SH-SY5Y (cell line): Measurements from ENCODE around the gene SCG3.

Experiments
- GATA2 ChIP-seq: IDR thresholded peaks from 2 replicates; pipeline ENCODE4 v1.6.1; 2011; ENCODE audit warnings: mild to moderate bottlenecking, low read depth, low read length
- GATA3 ChIP-seq: IDR thresholded peaks from 2 replicates; pipeline ENCODE4 v1.6.1; 2011; ENCODE audit warnings: low read depth, mild to moderate bottlenecking, low read length, moderate library complexity

- TF ChIP-seq GATA3, result no peak
- no peak for TF ChIP-seq GATA2
These were observed 31.4 kb upstream of the SCG3 start for GRCh38 chr15:51649659-51650521.
